HG02938 (cell line): ENCODE results near the gene DENND2A.
"Not testable (repeated sequence)": the region's sequence is repeated elsewhere in the genome, so short reads cannot be mapped to it uniquely, and the experiment has no call there.

Source experiments
- ATAC-seq: cut with Tn5 transposase; IDR thresholded peaks from one replicate; pipeline ENCODE4 v1.9.1; 2021; ENCODE audit warnings: mild to moderate bottlenecking, moderate library complexity; ENCODE audit not compliant: unreplicated experiment

Gene DENND2A

GRCh38 chr7:140673063-140673773, 32.6 kb upstream of the DENND2A start:
- ATAC-seq = peak; percentile 39

DNA sequence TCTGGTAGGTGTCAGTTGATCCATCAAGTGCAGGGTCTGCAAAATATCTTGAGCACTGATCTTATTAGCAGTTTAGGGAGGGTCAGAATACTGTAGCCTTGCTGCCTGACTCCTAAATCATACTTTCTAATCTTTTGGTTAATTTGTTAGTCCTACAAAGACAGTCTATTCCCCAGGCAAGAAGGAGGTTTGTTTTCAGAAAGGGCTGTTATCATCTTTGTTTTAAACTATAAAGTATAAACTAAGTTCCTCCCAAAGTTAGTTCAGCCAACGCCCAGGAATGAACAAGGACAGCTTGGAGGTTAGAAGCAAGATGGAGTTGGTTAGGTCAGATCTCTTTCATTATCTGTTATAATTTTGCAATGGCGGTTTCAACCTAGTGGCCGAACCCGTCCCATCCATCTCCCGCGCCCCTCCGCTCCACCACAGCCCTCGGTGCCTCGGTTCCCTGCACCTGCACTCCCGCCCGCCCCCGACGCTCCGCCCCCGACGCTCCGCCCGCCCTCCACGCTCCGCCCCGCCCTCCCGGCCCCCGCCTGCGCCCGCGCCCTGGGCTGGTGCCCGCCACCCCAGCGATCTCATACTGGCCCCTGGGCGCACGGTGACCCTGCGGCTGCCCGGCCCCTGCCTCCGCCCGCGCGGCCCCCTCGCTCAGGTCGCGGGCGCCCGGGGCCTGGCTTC, 31.9 kb upstream of the DENND2A start, which contains the start of gene ADCK2:
TSS of gene ADCK2 (plus strand) at position 564 of the 681 bp plus-strand sequence. CDS start 386 bp downstream, outside the sequence.
- ATAC-seq = peak; percentile 44

GRCh38 chr7:140671966-140672365, 31.4 kb upstream of the DENND2A start:
- no peak for ATAC-seq

GRCh38 chr7:140670343-140670935, 29.8 kb upstream of the DENND2A start:
- ATAC-seq = no peak

DNA sequence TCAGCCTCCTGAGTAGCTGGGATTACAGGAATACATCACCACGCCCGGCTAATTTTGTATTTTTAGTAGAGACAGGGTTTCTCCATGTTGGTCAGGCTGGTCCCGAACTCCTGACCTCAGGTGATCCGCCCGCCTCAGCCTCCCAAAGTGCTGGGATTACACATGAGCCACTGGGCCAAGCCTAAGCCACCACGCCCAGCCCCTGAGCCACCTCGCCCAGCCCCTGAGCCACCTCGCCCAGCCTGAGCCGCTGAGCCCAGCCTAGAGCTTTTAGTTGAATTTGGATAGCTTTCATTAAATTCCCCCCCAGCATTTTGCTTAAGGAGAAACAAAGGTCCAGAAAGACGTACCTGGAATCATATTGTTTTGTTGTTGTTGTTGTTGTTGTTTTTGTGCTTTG, 29.2 kb upstream of the DENND2A start:
- ATAC-seq = not testable (repeated sequence)

GRCh38 chr7:140669352-140669751, 28.7 kb upstream of the DENND2A start:
- ATAC-seq = no peak

DNA sequence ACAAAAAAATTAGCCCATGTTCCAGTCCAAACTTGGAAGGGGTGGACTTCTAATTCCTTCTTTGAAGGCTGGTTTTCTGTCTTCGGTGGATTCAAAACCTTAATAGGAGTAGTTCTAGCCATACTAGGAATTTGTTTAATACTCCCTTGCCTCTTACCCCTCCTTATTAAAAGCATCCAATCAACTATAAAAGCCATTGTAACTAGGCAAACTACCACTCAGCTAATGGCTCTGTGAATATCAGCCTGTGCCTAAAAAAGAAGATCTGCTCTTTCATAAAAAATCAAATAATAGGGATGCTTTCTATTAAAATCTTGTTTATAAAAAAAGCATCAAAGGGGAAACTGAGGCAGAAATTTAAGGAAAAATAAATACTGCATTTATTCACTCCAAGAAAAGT, 28.0 kb upstream of the DENND2A start:
- no peak for ATAC-seq

DNA sequence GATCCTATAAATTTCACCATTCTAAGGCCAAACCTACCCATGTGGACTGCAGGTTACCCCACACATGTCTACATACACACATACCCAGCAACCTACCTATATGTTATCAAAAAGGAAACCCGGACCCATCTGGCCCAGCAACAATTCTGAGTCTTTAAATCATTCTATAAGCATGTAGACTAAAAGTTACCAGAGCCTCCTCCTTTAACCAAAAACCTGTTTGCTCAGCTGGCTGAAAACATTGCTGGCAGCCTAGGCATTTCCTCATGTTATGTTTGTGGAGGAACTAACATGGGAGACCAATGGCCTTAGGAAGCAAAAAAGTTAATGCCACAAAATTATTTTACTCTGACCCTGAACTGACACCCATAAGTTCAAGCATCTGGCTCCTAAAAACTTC, 26.9 kb upstream of the DENND2A start:
- no peak for ATAC-seq

DNA sequence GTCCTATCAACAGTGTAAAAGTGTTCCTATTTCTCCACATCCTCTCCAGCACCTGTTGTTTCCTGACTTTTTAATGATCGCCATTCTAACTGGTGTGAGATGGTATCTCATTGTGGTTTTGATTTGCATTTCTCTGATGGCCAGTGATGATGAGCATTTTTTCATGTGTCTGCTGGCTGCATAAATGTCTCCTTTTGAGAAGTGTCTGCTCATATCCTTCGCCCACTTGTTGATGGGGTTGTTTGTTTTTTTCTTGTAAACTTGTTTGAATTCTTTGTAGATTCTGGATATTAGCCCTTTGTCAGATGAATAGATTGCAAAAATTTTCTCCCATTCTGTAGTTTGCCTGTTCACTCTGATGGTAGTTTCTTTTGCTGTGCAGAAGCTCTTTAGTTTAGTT, 22.3 kb upstream of the DENND2A start:
- ATAC-seq = not testable (repeated sequence)

DNA sequence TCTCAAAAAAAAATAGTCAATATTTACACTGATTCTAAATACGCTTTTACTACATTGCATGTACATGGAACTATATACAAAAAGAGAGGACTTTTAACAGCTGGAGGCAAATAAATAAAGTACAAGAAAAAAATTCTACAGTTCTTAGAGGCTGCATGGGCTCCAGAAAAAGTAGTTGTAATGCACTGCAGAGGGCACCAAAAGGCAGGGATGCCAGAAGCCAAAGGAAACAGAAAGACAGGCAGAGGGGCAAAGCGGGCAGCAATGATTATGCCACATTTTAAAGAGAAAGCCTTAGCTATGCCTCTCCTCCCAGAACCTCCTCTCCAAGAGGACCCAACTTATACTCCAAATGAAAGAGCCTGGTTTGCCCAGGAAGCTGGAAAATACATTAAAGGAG, 20.5 kb upstream of the DENND2A start:
- no peak for ATAC-seq

DNA sequence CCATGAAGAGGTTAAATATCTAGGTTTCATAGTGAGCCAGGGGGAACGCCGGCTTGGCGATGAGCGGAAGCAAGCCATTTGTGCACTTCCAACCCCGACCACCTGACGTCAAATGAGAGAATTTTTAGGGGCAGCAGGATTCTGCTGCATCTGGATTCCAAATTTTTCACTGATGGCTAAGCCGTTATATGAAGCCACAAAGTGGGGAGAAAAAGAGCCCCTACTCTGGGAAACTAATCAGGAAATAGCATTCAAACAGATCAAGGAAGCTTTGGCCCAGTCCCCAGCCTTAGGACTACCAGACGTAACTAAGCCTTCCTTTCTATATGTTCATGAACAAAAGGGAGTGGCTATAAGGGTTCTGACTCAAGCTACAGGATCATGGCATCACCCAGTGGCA, 19.2 kb upstream of the DENND2A start:
- ATAC-seq = no peak

GRCh38 chr7:140657891-140658290, 17.3 kb upstream of the DENND2A start:
- no peak for ATAC-seq

DNA sequence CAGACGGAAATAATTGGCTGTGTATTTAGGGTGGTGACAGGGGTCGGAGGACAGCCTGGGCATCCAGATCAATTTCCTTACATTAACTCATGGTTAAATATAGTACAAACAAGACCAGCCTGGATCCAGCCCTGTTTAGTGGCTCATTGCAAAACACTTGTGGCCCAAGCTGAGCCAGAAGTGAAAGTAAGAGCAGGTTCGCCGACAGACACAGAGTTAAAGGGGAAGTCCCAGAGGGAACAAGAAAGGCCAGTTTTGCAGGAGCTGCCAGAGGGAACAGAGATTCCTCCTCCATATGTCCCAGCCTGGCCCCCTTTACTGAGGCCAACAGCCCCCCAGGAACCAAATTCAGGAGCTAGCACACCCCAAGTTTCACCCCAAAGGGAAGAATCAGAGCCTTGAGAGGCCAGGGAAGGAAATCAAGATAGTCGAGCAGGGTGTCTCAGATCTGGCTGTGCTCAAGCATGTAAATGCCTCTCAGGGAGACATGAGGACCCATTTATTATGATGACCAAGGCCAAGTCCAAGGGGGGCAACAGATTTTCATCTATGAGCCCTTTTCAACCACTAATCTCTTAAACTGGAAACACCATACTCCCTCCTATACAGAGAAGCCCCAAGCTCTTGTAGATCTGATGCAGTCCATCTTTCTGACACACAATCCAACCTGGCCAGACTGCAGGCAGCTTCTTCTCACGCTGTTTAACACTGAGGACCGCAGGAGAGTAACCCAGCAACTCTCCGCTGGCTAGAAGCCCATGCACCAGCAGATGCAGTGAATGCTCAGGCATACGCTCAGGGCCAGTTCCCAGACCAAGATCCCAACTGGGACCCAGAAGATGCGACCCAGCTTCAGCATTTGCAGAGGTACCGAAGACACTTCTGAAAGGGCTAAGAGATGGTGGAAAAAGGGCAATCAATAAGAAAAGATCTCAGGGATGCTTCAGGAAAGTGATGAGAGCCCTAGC, 16.2 kb upstream of the DENND2A start:
- peak; percentile 93 for ATAC-seq

GRCh38 chr7:140655511-140656408, 15.1 kb upstream of the DENND2A start:
- ATAC-seq = no peak

- no peak for ATAC-seq
Measured at GRCh38 chr7:140654661-140655060, 14.0 kb upstream of the DENND2A start.

DNA sequence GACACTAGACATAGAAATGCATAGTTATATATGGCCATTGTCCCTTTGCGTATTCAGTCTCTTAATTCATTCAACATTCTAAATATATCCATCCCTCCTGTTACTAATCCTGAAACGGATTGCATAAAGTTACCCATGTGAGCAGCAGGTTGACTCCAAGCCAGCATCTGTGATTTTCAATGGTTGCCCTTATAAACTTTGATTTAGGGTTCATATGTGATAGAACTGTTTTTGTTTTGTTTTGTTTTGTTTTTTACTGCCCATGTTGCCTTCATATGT, 13.4 kb upstream of the DENND2A start:
- ATAC-seq = no peak

- ATAC-seq = no peak
Measured at GRCh38 chr7:140653319-140654108, 12.9 kb upstream of the DENND2A start.

DNA sequence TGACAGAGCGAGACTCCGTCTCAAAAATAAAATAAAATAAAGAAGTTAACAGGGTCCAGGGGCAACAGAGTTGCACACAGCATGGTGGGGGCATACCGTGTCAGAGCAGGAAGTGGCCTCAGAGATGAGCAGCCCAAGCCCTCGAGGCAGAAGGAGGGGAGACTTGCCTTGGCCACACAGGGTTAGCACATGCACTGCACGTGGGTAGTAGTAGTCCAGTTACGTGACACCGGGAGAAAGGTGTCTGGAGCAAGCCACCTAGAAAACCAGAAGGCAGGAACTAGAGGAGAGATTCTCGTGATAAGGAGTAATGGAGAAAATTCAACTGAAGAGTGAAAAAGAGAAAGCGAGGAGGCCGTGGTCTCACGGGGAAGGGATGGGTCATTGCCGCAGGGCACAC, 9.8 kb upstream of the DENND2A start:
- ATAC-seq = no peak

DNA sequence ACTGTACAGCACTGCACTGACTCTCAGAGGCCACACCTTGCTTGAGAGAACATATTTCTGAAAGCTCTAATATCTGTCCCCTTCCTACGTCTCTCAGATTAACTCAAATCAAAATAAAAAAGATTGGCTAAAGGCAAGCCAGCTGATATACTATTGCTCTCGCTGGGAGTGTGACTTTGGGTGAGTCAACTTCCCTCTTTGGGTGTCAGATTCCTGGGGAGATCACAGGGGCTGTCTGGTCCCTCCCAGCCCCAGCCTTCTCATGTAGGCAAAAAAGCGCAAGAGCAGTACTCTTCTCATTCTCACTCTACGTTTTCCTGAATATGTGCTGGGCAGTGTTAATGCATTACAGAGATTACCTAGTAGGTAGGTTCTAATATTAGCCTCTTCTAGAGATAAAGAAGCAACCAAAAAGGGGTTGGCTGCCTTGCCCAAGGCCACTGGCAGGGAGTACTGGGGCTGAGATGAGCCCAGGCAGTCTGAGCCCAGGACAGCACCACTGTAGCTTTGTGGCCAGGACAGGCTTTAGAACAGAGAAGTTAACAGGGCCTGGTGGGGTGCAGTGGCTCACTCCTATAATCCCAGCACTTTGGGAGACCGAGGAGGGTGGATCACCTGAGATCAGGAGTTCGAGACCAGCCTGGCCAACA, 9.1 kb upstream of the DENND2A start:
- no peak for ATAC-seq
